Activated CD8-positive, alpha-beta memory T cell treated with anti-CD3 and anti-CD28 coated beads, Interleukin-2, amount 50 U/mL, for 24 hours (primary cell): ENCODE data around the gene NR2C1.
"Not testable (repeated sequence)": the region's sequence is repeated elsewhere in the genome, so short reads cannot be mapped to it uniquely, and the experiment has no call there.

Source experiments
- DNase-seq: peaks from one replicate; pipeline ENCODE4 v3.0.0-alpha.2; 2020; ENCODE audit errors: extremely low read depth

Gene NR2C1

DNA sequence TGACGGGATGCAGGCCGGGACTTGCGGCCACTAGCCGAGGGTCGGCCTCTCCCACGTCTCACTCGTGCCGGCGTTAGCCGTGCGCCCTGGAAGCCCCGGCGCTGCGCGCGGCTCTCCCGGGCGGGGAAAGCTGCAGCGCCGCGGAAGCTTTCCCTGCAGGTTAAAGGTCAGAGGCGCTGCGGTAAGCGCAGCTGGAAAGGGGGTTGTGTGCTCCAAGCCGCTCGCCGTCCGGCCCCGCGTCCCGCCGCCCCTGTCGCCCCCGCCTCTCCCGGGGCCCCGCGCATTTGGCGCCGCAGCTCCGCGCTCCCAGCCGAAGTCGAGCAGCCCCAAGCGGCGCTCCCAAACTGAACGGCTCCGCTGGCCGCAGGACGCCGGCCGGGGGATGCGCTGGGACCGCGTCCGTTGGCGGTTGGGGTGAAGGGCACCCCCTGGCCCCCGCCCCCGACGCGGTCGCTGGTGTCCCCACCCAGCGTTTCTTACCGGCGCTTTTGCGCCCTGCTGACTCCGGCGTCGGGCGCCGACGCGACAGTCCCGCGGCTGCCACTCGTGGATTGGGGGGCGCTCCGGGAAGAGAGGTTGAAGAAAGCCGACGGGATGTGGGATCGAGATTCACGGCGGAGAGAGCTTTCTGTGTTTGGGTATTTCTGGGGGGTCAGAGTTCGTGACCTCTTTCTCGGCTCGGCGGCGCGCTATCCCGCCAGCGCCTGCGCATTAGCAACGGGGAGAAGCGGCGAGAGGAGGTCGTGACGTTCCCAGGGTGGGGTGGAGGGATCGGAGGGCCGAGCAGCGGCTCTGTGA is at the start of gene NR2C1:
TSS of gene NR2C1 (minus strand) at position 719 of the 798 bp plus-strand sequence. CDS start 6,234 bp downstream, outside the sequence.
- DNase-seq, result peak; percentile 83

DNA sequence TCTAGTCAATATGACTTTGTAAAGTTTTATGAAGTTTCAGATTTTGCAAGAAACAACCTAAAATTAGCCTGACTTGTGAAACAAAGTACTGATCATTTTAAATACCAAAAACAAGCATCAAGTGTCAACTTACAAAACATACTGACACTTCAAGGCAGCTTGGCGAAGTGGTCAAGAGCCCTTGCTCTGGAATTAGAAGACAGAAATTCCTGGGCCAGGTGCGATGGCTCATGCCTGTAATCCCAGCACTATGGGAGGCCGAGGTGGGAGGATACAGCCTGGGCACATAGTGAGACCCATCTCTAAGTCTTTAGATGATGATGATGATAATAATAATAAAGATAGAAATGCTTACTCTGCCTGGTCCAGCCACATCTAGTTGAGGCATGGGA is 45.4 kb upstream of the NR2C1 start:
- no peak for DNase-seq

DNA sequence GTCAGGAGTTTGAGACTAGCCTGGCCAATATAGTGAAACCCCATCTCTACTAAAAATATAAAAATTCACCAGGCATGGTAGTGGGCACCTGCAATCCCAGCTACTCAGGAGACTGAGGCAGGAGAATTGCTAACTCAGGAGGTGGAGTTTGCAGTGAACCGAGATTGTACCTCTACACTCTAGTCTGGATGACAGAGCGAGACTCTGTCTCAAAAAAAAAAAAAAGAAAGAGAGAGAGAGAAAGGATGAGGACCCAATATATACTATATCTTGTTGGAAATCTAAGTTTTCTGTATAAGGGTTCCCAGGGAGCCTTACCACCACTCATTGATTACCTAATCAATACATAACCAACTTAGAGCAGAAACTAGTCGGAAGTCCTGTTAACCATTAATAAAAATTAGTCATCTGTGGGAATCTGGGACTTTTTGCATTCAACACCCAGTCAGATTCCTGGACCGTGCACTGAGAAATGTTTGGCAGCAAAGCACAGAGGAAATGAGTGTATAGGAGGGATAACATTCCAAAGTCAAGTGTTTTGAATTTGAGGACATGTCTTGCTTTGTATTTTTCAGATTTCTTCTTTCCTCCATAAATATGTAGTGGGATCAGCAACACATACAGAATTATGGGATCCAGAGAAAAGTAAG is 44.8 kb upstream of the NR2C1 start:
- DNase-seq, result no peak

DNA sequence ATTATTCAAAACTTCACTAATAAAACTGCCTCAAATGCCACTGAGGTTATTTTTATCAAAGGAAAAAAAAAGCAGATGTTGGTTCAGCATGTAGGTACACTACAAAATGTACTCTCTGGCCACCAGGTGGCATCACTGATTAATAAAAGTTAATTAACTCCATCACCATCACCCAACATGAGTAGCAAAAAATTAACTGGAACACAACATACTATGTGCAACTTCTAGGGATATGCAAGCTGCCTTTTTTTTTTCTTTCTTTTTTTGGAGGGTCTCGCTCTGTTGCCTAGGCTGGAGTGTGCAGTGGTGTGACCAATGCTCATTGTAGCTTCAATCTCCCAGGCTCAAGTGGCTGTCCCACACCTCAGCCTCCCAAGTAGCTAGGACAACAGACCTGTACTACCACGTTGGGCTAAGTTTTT is 43.8 kb upstream of the NR2C1 start:
- DNase-seq, result no peak

DNA sequence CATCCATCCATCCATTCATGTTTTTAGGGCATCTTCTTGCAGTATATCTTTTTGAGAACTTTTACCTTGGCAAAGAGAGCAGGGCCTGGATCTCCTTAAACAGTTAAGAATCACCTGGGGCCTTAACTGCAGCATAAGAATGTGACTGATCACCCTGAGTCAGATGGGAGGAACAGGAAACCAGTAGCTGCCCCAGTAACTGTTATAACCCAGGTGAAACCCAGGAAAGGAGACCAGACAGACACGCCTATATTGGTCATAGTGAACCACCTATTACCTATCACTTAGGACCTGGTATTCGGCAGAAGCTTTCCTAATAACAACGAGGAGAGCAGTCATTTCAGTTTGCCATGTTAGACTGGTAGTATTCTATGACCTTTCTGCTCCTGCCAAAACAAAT is 43.4 kb upstream of the NR2C1 start:
- DNase-seq, result no peak

DNA sequence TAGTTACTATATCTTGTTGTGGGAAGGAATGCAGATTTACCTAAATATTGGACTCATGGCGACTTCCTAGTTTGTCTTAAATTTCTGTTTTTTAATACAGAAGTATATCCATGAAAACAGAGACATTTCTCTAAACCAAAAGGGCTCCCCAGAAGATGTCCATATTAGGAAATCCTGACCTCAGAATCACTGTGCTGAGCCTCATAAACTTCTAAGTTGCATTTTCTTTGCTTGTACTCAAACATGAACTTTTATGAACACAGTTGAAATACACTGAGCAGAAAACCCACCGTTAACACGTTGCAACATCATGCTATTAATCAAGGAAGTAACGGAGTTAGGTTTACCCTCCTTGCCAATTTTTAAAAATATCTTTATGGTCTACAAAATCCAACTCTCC is 42.9 kb upstream of the NR2C1 start:
- DNase-seq, result no peak

DNA sequence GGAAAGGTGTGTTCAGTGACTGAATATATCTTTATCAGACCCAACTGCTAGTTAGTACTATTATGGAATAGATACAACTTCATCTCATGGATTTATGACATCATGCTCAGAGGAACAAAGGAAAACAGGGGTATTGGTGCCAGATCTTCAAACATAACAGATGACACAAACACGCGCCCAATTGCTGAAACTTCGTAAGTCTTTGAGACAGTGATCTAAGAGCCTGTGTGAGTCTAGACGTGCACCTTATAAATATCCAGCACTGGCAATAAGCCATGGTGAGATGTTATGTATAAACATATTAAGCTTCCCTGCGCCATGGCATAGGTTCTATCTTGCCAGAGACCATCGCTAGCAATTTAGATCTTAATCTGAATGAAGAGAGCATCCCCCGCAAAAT is 42.2 kb upstream of the NR2C1 start:
- no peak for DNase-seq

DNA sequence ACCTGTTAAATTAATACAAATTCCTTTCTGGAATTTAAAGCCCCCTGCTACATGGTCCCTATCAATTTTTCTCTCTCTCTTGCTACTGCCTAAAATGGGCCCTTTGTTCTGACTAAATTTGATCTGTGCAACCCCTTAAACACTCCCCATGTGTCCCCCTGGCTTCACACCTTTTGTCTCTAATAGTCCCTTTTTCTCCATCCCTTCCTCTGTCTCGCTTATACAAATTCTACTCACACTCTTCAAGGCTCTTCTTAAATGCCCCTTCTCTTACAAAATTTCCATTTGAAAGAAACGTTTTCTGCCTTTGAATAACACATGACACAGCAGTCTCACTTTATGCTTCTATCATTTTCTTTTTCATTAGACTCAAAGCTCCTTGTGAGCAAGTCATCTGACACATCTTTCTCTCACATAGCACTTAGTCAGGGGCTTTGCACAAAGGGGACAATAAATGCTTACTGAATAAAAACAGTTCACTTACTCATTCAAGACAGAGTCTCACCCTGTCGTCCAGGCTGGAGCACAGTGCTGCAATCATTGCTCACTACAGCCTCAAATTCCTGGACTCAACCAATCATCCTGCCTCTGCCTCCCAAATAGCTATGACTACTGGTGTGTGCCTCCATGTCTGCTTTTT is 41.5 kb upstream of the NR2C1 start:
- DNase-seq, result no peak

DNA sequence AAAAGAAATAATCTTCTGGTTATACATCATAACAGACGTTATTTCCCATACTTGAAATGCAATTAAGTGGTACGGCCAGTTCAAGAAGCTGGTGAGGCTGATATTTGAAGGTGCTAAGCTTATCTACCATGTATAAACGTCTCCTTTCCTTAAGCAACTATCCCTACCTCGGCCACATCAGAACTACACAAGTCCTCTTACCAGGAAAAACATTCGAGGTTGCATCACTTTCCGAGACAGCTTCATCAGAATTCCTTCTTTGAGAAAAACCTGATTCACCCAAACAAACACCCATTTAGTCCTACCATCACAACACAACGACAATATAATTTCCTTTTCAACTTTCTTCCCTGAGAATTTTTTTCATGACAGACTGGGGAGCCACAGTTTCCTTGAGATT is 33.9 kb upstream of the NR2C1 start:
- no peak for DNase-seq

DNA sequence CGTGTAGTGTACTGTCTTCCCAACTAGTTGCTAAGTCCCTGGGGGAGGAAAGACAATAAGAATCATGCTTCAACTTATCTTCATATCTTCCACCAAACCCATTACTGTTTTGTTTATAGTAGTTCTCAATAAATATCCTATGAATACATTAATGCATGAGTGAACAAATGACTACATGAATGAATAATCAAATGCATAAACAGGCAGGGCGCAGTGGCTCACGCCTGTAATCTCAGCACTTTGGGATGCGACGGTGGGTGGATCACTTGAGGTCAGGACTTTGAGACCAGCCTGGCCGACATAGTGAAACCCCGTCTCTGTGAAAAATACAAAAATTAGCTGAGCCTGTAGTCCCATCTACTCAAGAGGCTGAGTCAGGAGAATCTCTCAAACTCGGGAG is 32.1 kb upstream of the NR2C1 start:
- DNase-seq, result no peak

DNA sequence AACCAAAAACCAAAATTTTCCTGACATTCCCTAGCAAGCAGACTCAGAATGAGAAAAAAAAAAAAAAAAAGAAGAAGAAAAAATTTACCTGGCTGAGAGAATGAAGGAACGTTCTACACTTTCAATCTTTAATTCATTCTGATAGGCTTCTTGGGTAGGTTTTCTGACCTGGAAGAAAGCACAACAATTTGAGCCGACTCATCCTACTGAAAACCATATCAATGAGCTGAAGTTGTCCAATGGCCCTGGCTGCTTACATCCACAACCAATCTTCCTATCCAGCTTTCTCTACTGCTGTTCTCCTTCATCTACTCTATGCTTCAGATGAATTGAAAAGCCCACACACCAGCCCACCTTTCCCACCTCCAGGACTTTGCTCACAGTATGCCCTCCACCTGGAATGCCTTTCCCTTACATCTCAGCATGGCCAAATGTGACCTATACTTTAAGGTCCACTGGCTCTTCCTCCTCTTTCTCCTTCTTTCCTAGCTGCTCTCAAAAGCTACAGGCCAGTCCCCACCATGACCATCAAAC is 31.6 kb upstream of the NR2C1 start:
- no peak for DNase-seq

DNA sequence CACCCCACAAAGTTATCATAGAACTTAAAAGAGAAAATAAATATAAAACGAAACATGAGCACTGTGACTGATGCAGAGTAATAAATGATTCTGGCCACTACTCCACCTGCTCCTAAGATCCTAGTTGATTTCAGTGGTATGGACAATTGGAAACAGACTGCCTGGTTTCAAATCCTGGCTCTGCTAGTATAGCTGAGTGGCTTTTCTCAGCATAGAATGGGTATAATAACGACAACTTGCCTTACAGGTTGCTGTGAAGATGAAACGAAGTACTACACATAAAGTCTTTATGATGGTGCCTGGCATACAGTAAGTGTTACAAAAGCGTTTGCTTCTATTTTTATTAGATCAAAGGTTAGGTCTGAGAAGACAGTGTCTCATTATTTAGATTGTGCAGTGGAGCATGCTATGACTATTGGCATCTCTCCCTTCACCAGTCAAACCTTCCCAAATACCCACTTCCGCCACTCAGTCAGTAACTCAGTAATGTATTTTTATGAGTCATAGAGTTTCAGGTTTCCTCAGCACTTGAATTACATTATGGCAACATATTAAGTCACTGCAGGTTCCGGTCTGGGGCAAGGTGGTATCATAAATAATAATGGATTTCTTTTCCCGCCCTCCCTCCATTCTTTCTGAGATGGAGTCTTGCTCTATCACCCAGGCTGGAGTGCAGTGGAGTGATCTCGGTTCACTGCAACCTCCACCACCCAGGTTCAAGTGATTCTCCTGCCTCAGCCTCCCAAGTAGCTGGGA is 29.7 kb upstream of the NR2C1 start:
- DNase-seq, result peak; percentile 2

DNA sequence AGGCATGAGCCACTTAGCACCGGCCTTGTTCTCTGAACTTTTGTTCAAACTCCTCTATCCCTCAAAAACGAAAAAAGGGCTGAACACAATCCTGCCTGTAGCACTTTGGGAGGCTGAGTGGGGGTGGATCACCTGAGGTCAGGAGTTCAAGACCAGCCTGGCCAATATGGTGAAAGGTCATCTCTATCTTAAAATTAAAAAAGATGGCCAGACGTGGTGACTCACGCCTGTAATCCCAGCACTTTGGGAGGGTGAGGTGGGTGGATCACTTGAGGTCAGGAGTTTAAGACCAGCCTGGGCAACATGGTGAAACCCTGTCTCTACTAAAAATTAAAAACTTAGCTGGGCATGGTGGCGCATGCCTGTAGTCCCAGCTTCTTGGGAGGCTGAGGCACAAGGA is 28.5 kb upstream of the NR2C1 start:
- DNase-seq, result not testable (repeated sequence)

DNA sequence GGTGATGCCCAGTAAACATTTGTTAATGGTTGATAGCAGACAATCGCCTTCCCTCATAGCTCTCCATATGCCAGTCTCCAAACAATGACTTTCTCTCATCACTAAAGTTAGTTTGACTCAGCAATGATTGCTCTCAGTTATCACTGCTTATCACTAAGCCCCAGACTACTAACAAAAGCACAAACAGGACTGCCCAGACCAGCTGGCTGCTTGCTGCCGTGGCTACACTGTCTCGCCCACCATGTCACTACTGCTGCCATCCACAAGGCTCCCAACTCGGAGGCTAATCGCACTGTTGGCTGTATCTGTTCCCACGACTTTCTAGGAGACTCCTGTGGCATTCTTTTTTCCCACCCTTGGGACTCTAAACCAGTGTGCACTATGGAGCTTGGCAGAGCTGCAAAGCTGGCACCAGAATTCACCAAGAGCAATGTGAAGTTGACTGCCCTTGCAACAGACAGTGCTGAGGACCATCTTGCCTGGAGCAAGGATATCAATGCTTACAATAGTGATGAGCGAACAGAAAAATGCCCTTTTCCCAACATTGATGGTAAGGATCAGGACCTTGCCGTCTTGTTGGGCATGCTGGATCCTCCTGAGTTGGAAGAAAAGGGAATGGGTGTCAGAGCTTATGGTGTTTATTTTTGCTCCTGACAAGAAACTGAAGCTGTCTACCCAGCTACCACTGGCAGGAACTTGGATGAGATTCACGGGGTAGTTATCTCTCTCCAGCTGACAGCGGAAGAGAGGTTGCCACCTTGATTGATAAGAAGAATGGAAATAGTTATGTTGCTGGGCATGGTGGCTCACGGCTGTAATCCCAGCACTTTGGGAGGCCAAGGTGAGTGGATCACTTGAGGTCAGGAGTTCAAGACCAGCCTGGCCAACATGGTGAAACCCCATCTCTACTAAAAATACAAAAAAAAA is 27.1 kb upstream of the NR2C1 start:
- no peak for DNase-seq

DNA sequence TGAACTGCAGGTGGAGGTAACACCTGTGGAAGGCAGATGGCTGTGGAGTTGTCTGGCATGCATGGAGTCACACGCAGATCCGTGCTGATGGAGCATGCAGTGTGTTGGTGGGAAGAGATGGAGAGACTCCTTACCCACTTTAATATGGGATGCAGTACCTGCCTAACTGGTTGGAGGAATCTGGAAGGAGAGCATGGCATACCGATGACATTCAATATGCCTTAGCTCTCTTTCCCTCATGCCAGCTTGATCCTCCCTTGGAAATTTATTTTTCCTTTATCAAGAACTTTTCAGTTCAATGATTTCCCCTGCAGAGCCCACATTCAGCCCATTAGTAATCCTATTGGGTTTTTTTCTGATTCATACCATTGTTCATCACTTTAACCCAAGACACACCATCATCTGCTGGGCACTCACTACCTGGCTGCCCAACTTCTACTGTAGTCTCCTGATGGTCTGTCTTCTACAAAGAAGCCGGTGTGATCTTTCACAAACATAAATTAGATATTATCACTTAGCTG is 25.9 kb upstream of the NR2C1 start:
- no peak for DNase-seq

DNA sequence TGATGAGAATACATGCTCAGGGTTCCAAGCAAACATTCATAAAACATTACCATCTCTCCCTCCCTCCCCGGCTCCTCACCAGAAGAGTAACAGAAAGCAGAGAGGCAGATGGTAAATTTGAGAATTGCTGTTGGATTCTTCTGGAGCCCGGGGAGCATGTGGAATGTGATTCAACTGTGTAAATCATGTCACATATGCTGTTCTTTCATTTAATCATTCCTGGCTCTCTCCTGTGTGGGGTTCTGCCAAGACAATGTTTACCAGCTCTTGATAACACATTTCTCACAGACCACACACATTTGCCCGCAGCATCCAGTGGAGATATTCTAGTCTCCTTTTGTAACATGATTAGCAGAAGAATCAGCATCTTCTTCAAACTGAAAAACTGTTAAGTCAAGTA is 23.4 kb upstream of the NR2C1 start:
- DNase-seq, result no peak

DNA sequence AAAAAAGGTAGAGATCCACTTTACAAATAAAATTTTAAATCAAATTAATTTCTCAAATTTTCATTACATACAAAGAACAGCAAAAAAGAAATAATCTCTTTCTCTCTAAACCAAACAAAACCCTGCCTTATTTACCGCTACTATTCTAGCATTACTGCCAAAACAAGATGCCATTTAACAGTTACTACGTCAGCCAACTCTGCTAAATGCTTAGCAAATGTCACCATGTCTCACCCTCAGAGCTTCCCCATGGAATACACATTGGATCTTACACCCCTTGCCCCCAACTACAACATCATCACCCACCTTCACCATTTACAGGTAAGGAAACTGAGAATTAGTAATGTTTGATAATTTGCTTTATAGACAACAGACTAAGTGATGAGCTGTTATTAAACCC is 23.0 kb upstream of the NR2C1 start:
- no peak for DNase-seq

DNA sequence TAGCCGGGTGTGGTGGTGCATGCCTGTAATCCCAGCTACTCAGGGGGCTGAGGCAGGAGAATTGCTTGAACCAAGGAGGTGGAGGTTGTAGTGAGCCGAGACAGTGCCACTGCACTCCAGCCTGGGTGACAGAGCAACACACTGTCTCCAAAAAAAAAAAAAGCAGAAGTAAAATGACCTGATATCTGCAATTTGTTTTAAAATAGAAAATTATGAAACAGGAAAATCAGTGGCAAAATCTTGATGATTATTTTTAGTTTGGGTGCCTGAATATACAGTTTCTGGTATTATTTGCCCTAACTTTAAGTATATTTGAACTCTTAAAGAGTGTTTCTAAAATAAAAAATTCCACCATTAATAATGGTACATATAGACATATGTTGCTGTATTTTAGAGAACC is 22.4 kb upstream of the NR2C1 start:
- DNase-seq, result not testable (repeated sequence)

DNA sequence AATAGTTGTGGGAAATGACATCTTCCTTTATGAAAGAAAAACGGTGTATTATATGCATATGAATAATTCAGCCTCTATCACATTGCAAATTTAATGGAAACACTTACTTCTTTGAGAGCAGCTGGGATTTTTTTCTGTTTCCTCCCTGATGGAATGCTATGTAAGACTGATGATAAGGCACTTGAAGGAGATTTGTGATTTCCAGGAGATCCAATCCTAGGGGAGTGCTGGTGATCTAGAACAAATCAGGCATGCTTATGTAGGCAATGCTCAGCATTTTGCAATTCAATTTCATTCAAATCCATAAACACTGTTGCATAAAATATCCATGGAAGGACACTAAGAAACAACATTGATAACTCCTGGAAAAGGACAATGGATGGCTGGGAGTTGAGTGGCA is 16.0 kb upstream of the NR2C1 start:
- DNase-seq, result no peak

DNA sequence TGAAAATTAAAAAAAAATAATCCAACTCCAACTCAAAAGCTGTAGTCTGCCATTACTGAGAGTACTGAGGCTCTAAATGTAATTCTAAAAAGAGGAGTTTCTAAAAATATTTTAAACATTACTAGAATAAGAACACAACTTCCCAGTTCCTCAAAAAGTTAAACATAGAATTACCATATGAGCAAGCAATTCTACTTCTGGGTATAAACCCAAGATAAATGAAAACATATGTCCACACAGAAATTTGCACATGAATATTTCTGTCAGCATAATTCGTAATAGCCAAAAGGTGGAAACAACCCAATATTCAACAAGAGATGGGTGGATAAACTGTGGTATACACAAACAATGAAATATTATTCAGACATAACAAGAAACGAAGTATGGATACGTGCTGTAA is 15.0 kb upstream of the NR2C1 start:
- no peak for DNase-seq

DNA sequence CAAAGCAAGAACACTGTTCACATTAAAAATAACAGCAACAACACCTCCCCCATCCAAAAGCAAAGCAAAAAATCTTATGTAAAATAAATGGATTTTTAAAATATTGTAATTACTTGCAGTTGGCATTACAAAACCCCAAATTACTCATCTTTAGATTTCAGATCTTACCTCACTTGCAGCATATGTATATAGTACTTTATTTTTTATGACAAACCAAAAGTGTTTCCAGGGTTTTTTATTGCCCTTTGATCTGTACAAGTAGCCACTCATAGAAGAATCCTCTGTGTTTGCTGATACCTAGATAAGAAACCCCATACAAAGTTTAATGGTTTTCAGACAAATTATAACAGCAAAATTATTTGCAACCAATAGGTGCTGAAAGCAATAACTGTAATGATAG is 12.2 kb upstream of the NR2C1 start:
- no peak for DNase-seq
